Vagina (tissue), 2 donors: Measurements from ENCODE around the gene ZNF827. TPM values are rescaled to one million over a fixed set of nuclear protein-coding genes. Genes with fewer than 3 reads are reported as not detected.

Experiments used
- DNase-seq, 2 donors: peaks; one replicate each; pipeline ENCODE4 v3.0.0-alpha.2; 2017; ENCODE audit errors: extremely low spot score in 2 of 2
- H3K27ac ChIP-seq: fragments of 200-600 bp; sonication (generic); one replicate; pipeline ENCODE4 v1.5.1; 2019
- H3K27me3 ChIP-seq: fragments of 200-600 bp; sonication (generic); one replicate; pipeline ENCODE4 v1.5.1; 2019
- H3K36me3 ChIP-seq, 2 donors: fragments of 200-600 bp; sonication (generic); one replicate each; pipeline ENCODE4 v1.5.1; 2017 to 2019
- H3K4me1 ChIP-seq: fragments of 200-600 bp; sonication (generic); one replicate; pipeline ENCODE4 v1.5.1; 2019
- H3K4me3 ChIP-seq, 2 donors: fragments of 200-600 bp; sonication (generic); 1 replicate in 1 of 2; 2 replicates in 1 of 2; pipeline ENCODE4 v1.5.1; 2016 to 2019
- H3K9me3 ChIP-seq: fragments of 200-600 bp; sonication (generic); one replicate; pipeline ENCODE4 v1.5.1; 2019
- POLR2A ChIP-seq, 2 donors: fragments of 450-650 bp; IDR thresholded peaks; one replicate each; pipeline ENCODE4 v1.6.1; 2017; ENCODE audit warnings: antibody characterized with exemption in 2 of 2, mild to moderate bottlenecking in 2 of 2, moderate library complexity in 2 of 2
- POLR2AphosphoS5 ChIP-seq, 2 donors: sonication (generic); formaldehyde crosslinking; IDR thresholded peaks; one replicate each; pipeline ENCODE4 v1.9.0; 2017; ENCODE audit warnings: antibody characterized with exemption in 2 of 2, mild to moderate bottlenecking in 2 of 2, low read depth in 1 of 2; ENCODE audit not compliant: insufficient read depth in 1 of 2
- intact Hi-C: fragments of 100-400 bp; cut with DNase I; formaldehyde crosslinking; loops from one replicate; pipeline ENCODE4 v1.15.1; 2023
- total RNA-seq: library from RNA; depleted of rRNA; stranded (reverse); fragments of >200 nt; gene quantifications from one replicate; pipeline ENCODE4 v1.2.3, GENCODE V29; 2016
- TF ChIP-seq, protein P1 (sequence below), 3 experiments: fragments of 450-650 bp in 2 of 3; fragments of 200-600 bp in 1 of 3; sonication (generic) in 1 of 3; IDR thresholded peaks; one replicate each; pipeline ENCODE4 v1.5.1; 2017 to 2019; ENCODE audit warnings: antibody characterized with exemption in 3 of 3, mild to moderate bottlenecking in 2 of 3, moderate library complexity in 2 of 3

ZNF827 gene
- total RNA-seq, 1 donor from 2014 or later = 19.2 TPM

DNA sequence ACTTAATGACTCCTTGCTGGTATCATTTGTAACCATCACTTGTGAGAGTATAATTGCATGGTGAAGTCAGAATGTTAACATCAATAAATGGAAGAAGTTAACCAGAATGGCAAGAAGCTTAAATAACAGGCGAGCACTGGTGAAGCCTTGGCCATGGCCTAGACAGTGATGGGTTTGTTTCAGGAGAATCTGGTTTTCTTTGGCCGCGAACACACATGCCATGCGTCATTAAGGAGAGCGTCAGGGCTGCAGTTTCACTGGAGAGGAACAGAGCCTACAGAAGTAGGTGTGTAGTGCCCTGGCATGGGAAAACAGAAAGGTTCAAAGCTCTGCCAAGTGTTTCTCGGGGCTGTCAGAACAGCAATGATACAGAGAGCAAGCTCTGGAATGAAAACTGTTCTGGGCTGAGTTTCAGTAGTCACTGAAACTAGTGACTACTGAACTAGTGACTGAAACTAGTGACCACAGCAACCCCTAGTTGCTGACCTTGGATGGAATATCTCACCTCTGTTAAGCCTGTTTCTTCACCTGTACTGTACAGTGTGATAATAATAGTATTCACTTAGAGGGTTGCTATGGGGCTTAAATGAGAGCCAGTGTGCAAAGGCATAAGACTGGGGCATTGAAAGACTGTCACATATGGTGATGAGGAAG lies 164.9 kb downstream of the ZNF827 start:
- Histone ChIP-seq H3K27ac (no peak overlapping the region), H3K4me3 (no peak overlapping the region), H3K4me1 (no peaks in the 10 kb centered on the region), H3K27me3 (no peaks in the 10 kb centered on the region), H3K9me3 (no peaks in the 10 kb centered on the region), H3K36me3 (peaks cover 0 to 9% of the 10 kb centered on the region in 2 donors)
- intact Hi-C loops = no loop called here
- DNase-seq = no peak
- TF ChIP-seq POLR2A (IDR thresholded peaks at IDR 0.05) (no peak), POLR2AphosphoS5 (IDR thresholded peaks at IDR 0.05; ENCODE audit: insufficient read depth in 1 of 2, low read depth in 1 of 2) (no peak)
- TF ChIP-seq, protein P1, sequence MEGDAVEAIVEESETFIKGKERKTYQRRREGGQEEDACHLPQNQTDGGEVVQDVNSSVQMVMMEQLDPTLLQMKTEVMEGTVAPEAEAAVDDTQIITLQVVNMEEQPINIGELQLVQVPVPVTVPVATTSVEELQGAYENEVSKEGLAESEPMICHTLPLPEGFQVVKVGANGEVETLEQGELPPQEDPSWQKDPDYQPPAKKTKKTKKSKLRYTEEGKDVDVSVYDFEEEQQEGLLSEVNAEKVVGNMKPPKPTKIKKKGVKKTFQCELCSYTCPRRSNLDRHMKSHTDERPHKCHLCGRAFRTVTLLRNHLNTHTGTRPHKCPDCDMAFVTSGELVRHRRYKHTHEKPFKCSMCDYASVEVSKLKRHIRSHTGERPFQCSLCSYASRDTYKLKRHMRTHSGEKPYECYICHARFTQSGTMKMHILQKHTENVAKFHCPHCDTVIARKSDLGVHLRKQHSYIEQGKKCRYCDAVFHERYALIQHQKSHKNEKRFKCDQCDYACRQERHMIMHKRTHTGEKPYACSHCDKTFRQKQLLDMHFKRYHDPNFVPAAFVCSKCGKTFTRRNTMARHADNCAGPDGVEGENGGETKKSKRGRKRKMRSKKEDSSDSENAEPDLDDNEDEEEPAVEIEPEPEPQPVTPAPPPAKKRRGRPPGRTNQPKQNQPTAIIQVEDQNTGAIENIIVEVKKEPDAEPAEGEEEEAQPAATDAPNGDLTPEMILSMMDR (IDR thresholded peaks at IDR 0.05) = no peak

DNA sequence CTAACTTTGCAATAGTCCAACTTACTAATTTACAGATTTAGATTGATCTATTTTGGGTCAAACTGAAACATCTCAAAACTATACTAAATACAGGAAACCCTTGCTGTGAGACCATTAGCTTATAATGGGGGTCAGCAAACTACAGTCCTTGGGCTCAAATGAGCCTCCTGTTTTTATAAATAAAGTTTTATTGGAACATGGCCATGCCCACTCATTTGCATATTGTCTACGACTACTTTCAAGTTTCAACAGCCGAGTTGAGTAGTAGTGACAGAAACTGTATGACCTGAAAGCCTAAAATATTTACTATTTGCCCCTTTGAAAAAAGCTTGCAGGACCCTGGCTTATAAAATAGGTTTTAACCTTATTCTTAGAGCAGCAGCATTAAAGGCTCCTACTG lies 166.3 kb downstream of the ZNF827 start:
- Histone ChIP-seq H3K9me3 (no peaks in the 10 kb centered on the region), H3K27me3 (no peaks in the 10 kb centered on the region), H3K36me3 (peaks cover 0 to 9% of the 10 kb centered on the region in 2 donors), H3K4me3 (no peak overlapping the region), H3K4me1 (no peaks in the 10 kb centered on the region), H3K27ac (no peak overlapping the region)
- intact Hi-C loops = no loop called here
- no peak for DNase-seq
- TF ChIP-seq, protein P1 (IDR thresholded peaks at IDR 0.05) = no peak
- TF ChIP-seq POLR2AphosphoS5 (IDR thresholded peaks at IDR 0.05; ENCODE audit: insufficient read depth in 1 of 2, low read depth in 1 of 2) (no peak), POLR2A (IDR thresholded peaks at IDR 0.05) (no peak)

DNA sequence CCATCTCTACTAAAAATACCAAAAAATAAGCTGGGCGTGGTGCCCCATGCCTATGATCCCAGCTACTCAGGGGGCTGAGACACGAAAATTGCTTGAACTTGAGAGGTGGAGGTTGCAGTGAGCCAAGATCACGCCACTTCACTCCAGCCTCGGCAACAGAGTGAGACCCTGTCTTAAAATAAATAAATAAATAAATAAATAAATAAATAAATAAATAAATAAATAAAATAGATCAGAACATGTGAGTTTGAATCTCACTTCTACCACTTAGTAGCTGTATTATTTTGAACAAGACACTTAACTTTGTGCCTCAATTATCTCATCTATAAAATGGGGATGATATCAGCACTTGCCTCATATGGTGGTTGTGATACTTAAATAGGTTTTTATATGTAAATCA lies 168.5 kb downstream of the ZNF827 start:
- H3K27ac ChIP-seq = no peak overlapping the region
- TF ChIP-seq, protein P1 (IDR thresholded peaks at IDR 0.05) = no peak
- TF ChIP-seq POLR2AphosphoS5 (IDR thresholded peaks at IDR 0.05; ENCODE audit: insufficient read depth in 1 of 2, low read depth in 1 of 2) (no peak), POLR2A (IDR thresholded peaks at IDR 0.05) (no peak)
- intact Hi-C loops = no loop called here

DNA sequence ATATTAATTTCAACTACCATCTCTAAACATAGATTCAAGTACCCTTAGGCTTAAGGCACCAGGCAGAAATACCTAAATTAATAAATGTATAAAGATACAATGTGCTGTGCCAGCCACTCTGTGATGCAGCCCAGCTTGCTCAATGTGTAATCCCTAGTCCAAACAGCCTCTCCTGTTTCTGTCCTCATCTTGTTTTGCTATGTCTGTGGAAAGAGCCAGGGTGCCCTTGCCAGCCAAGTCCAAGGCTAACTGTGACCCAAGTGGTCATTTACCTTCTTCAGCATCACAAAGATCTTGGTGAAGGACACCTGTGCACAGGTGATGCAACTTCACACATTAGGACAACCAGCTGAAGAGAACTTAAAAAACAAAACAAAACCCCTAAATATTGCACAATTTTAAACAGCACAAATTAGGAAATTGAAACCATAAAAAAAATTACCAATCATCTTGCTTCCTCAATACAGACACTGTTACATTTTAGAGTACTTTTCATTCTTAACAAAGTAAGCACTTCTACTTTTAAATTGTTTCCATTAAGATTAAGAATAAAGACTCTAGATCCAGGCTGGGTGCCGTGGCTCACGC lies 169.1 kb downstream of the ZNF827 start:
- intact Hi-C loops = no loop called here
- H3K27ac ChIP-seq = no peak overlapping the region
- H3K9me3 ChIP-seq = no peaks in the 10 kb centered on the region
- TF ChIP-seq, protein P1 (IDR thresholded peaks at IDR 0.05) = no peak
- TF ChIP-seq POLR2A (IDR thresholded peaks at IDR 0.05) (no peak), POLR2AphosphoS5 (IDR thresholded peaks at IDR 0.05; ENCODE audit: insufficient read depth in 1 of 2, low read depth in 1 of 2) (no peak)
- H3K36me3 ChIP-seq = peaks cover 0 to 20% of the 10 kb centered on the region in 2 donors
- no peak overlapping the region for H3K4me3 ChIP-seq
- no peaks in the 10 kb centered on the region for H3K4me1 ChIP-seq
- H3K27me3 ChIP-seq = no peaks in the 10 kb centered on the region
- DNase-seq = no peak

More for the DNA sequence above, 168.5 kb downstream of the ZNF827 start:
- DNase-seq = no peak
- H3K27me3 ChIP-seq = no peaks in the 10 kb centered on the region
- H3K4me3 ChIP-seq = no peak overlapping the region
- H3K4me1 ChIP-seq = no peaks in the 10 kb centered on the region
- no peaks in the 10 kb centered on the region for H3K9me3 ChIP-seq
- peaks cover 0 to 14% of the 10 kb centered on the region in 2 donors for H3K36me3 ChIP-seq

DNA sequence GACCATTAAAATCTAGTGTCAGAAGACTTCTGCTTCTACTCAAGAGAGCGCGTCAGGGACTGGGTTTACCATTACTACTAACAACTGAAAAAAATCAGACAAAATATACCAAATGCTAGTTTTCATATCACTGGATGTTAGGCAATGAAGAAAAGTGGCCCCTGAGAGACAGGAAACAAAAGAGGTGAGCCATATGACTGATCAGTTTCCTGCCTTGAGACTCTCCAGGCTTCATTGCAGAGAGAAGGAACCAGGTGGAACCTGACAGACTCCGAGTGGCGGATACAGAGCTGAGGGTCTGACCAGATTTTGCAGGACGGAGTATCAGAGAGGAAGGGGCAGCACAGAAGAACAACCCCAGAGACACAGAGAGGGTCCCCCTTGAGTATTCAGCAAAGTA lies 172.3 kb downstream of the ZNF827 start:
- TF ChIP-seq, protein P1 (IDR thresholded peaks at IDR 0.05) = no peak
- no peak for TF ChIP-seq POLR2AphosphoS5 (IDR thresholded peaks at IDR 0.05; ENCODE audit: insufficient read depth in 1 of 2, low read depth in 1 of 2)
- no peak for TF ChIP-seq POLR2A (IDR thresholded peaks at IDR 0.05)
- H3K4me1 ChIP-seq = no peaks in the 10 kb centered on the region
- H3K36me3 ChIP-seq = peaks cover 0 to 14% of the 10 kb centered on the region in 2 donors
- H3K4me3 ChIP-seq = no peak overlapping the region
- no peaks in the 10 kb centered on the region for H3K9me3 ChIP-seq
- no peaks in the 10 kb centered on the region for H3K27me3 ChIP-seq
- no peak for DNase-seq
- no peak overlapping the region for H3K27ac ChIP-seq
- intact Hi-C loops = no loop called here
